Hepatocyte (in vitro differentiated cells): ENCODE data around the gene ZNF423.

Experiments
- EZH2phosphoT487 ChIP-seq: fragments of 200-600 bp; sonication (generic); IDR thresholded peaks from one replicate; pipeline ENCODE4 v1.6.1; 2018; ENCODE audit warnings: antibody characterized with exemption, mild to moderate bottlenecking, low read depth, moderate library complexity; ENCODE audit not compliant: unreplicated experiment, severe bottlenecking
- TF ChIP-seq, protein P1 (sequence below): fragments of 200-600 bp; sonication (generic); IDR thresholded peaks from 2 replicates; pipeline ENCODE4 v1.5.1; 2016; ENCODE audit warnings: antibody characterized with exemption, mild to moderate bottlenecking; ENCODE audit not compliant: poor library complexity

GRCh38 chr16:49599704-49600103, 256.2 kb downstream of the ZNF423 start:
- TF ChIP-seq, protein P1, sequence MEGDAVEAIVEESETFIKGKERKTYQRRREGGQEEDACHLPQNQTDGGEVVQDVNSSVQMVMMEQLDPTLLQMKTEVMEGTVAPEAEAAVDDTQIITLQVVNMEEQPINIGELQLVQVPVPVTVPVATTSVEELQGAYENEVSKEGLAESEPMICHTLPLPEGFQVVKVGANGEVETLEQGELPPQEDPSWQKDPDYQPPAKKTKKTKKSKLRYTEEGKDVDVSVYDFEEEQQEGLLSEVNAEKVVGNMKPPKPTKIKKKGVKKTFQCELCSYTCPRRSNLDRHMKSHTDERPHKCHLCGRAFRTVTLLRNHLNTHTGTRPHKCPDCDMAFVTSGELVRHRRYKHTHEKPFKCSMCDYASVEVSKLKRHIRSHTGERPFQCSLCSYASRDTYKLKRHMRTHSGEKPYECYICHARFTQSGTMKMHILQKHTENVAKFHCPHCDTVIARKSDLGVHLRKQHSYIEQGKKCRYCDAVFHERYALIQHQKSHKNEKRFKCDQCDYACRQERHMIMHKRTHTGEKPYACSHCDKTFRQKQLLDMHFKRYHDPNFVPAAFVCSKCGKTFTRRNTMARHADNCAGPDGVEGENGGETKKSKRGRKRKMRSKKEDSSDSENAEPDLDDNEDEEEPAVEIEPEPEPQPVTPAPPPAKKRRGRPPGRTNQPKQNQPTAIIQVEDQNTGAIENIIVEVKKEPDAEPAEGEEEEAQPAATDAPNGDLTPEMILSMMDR = no peak
- no peak for TF ChIP-seq EZH2phosphoT487
